Measurements from ENCODE around the gene TMEM120B.
"Not testable (repeated sequence)": the region's sequence is repeated elsewhere in the genome, so short reads cannot be mapped to it uniquely, and the experiment has no call there.

Gene TMEM120B

GRCh38 chr12:121789233-121789781, 76.8 kb downstream of the TMEM120B start:
- no peak for DNase-seq (ENCODE audit: insufficient read length, low spot score)
- FAIRE-seq, result no peak

- DNase-seq (ENCODE audit: insufficient read length, low spot score) (no peak), FAIRE-seq (no peak)
These were observed 77.5 kb downstream of the TMEM120B start for GRCh38 chr12:121789800-121790728.

- not testable (repeated sequence) for FAIRE-seq
These were observed 78.2 kb downstream of the TMEM120B start for GRCh38 chr12:121790785-121791184.

GRCh38 chr12:121791671-121792551, 79.4 kb downstream of the TMEM120B start:
- FAIRE-seq, result no peak
- DNase-seq (ENCODE audit: insufficient read length, low spot score), result no peak

More at GRCh38 chr12:121790785-121791184, 78.2 kb downstream of the TMEM120B start:
- not testable (repeated sequence) for DNase-seq (ENCODE audit: insufficient read length, low spot score)

GRCh38 chr12:121792607-121793439, 80.3 kb downstream of the TMEM120B start:
- no peak for DNase-seq (ENCODE audit: insufficient read length, low spot score)
- FAIRE-seq, result no peak

- FAIRE-seq, result no peak
- no peak for DNase-seq (ENCODE audit: insufficient read length, low spot score)
These were observed 80.9 kb downstream of the TMEM120B start, which contains the start of gene RHOF for GRCh38 chr12:121793440-121793837. Gene RHOF, minus strand, starts transcription at chr12:121793688. Its CDS starts 55 bp downstream, at chr12:121793633.

GRCh38 chr12:121793838-121794533, 81.4 kb downstream of the TMEM120B start:
- FAIRE-seq (peak; percentile 62), DNase-seq (ENCODE audit: insufficient read length, low spot score) (peak; percentile 81)

- DNase-seq (ENCODE audit: insufficient read length, low spot score), result no peak
These were observed 82.0 kb downstream of the TMEM120B start for GRCh38 chr12:121794534-121795033.

GRCh38 chr12:121795034-121795968, 82.7 kb downstream of the TMEM120B start:
- FAIRE-seq, result no peak
- peak; percentile 85 for DNase-seq (ENCODE audit: insufficient read length, low spot score)

More at GRCh38 chr12:121794534-121795033, 82.0 kb downstream of the TMEM120B start:
- no peak for FAIRE-seq

GRCh38 chr12:121796855-121797751, 84.6 kb downstream of the TMEM120B start:
- peak; percentile 87 for DNase-seq (ENCODE audit: insufficient read length, low spot score)

GRCh38 chr12:121797937-121798786, 85.6 kb downstream of the TMEM120B start:
- FAIRE-seq (no peak), DNase-seq (ENCODE audit: insufficient read length, low spot score) (no peak)

More at GRCh38 chr12:121796855-121797751, 84.6 kb downstream of the TMEM120B start:
- peak; percentile 55 for FAIRE-seq

GRCh38 chr12:121798787-121799155, 86.2 kb downstream of the TMEM120B start:
- FAIRE-seq (no peak), DNase-seq (ENCODE audit: insufficient read length, low spot score) (no peak)

- peak; percentile 77 for DNase-seq (ENCODE audit: insufficient read length, low spot score)
- no peak for FAIRE-seq
These were observed 86.7 kb downstream of the TMEM120B start for GRCh38 chr12:121799156-121799841.

GRCh38 chr12:121799842-121800693, 87.5 kb downstream of the TMEM120B start:
- peak; percentile 73 for DNase-seq (ENCODE audit: insufficient read length, low spot score)
- FAIRE-seq, result no peak

Measured in HTR-8/SVneo (cell line).